Ishikawa (cell line): Measurements from ENCODE around the gene TNNI3.

Source experiments
- CEBPB ChIP-seq: IDR thresholded peaks from 2 replicates; pipeline ENCODE4 v1.6.1; 2012
- RAD21 ChIP-seq: IDR thresholded peaks from 2 replicates; pipeline ENCODE4 v1.6.1; 2012; ENCODE audit warnings: low read depth

GRCh38 chr19:55158423-55158822 is 891 bp upstream of the TNNI3 start:
- no peak for TF ChIP-seq CEBPB
- no peak for TF ChIP-seq RAD21
